ENCODE results near the gene GALNTL6.

Gene GALNTL6

GRCh38 chr4:171889681-171890080 lies 76.5 kb downstream of the GALNTL6 start:
- DNase-seq = no peak

- DNase-seq = no peak
Measured at GRCh38 chr4:171891038-171891437, 77.8 kb downstream of the GALNTL6 start.

DNA sequence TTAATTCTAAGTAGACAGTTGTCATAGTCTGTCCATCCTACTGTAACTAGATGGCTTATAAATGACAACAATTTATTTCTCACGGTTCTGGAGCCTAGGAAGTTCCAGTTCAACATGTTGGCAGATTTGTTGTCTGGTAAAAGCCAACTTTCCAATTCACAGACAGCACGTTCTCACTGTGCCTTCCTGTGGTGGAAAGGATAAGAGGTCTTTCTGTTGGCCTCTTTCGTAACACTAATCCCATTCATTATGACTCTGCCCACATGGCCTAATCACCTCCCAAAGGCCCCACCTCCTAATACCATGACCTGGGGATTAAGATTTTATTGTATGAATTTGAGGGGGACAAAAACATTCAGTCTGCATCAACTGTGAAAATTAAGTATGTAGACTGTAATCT lies 83.2 kb downstream of the GALNTL6 start:
- DNase-seq = no peak

GRCh38 chr4:171919314-171919713 lies 106.1 kb downstream of the GALNTL6 start:
- no peak for DNase-seq

DNA sequence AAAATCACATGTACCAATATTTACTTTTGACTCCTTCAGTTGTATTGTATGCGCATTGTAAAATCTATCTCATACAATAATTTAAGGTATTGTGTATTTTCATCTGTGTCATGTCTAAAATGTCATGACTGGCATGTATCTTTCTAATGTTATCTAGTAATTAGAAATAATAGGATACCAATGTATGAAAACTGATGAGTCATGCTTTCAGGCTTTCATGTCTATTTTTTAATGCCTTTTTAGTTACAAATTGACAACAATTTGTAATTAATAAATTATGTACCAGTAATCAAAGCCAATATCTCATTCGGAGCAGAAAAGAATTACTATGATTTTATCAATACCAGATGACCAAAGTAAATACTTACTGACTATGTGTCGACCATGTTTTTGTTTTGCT lies 107.7 kb downstream of the GALNTL6 start:
- DNase-seq = no peak

DNA sequence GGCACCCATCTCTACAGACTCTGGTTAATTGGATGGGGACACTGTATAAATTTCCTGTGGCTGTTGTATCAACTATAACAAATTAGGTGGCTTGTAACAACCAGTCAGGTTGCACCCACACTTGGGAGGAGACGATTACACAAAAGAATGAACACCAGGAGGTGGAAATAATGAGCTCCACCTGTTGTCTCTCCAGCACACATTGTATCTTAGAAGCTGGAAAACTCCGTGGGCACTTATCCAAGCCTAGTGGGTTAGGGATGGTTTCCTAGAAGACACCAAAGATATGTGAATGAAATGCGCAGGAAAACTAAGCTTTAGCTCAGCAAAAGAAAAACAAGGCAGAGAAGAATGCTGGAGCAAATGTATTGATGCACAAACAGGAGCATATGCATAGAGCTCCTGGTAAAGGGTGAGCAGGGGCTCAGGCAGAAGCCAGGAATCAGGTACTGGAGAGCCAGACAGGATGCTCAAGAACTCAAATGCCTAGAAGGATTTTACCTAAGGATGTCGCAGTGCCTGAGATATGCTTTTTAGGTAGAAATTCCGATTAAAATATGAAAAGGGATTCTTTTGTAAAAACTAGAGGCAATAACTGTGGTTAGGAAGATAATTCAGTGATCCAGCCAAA lies 111.7 kb downstream of the GALNTL6 start:
- DNase-seq = no peak

DNA sequence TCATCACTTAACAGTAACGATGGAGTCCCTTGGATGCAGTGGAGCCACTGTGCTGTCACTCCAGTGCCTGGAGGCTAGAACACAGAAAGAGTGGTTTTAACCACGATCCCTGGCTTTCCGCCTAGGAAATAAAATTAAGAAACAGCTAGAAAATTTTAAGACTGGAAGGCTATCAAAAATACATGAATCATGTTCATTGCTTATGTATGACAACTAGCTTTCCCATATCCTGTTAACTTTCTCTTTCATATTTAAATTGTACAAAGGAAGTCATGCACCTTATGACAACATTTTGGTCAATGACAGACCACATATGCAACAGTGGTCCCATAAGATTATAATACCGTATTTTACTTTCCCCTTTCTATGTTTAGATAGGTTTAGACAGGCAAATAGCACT lies 115.1 kb downstream of the GALNTL6 start:
- no peak for DNase-seq

GRCh38 chr4:171929477-171929876 lies 116.3 kb downstream of the GALNTL6 start:
- no peak for DNase-seq

GRCh38 chr4:171929907-171930306 lies 116.7 kb downstream of the GALNTL6 start:
- DNase-seq = no peak

GRCh38 chr4:171932238-171932637 lies 119.0 kb downstream of the GALNTL6 start:
- DNase-seq = no peak

DNA sequence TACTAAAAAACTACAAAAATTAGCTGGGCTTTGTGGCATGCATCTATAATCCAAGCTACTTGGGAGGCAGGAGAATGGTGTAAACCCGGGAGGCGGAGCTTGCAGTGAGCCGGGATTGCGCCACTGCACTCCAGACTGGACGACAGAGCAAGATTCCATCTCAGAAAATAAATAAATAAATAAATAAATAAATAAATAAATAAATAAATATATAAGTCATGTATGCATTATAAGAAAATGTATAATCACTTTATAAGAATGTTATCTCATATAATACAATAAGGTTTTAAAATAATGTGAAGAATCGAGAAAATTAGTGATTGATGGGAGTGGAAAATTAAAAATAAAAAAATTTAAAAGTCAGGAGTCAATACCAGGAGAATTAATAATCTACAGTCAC lies 127.5 kb downstream of the GALNTL6 start:
- no peak for DNase-seq

GRCh38 chr4:171947400-171947799 lies 134.2 kb downstream of the GALNTL6 start:
- no peak for DNase-seq

DNA sequence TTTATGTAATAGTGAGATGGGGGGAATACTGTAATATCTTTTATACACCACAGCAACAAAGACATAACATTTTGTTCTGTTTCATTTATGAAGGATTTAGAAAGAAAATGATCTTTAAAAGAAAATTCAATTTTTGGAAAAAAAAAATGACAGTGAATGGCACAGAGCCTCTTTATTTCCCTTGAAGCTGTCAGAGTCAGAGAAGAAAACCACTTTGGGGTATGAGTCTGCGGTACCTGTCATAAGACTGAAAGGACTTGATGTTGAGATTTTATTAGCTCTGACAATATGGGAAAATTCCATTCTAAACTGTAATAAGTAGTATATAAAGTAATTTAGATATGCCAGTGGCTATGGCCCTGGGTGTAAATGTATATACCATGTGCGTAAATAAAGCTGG lies 134.8 kb downstream of the GALNTL6 start:
- DNase-seq = no peak

GRCh38 chr4:171954650-171955049 lies 141.4 kb downstream of the GALNTL6 start:
- DNase-seq = peak; percentile 85

- no peak for DNase-seq
Measured at GRCh38 chr4:171956678-171957077, 143.5 kb downstream of the GALNTL6 start.

- DNase-seq = no peak
Measured at GRCh38 chr4:171962110-171962509, 148.9 kb downstream of the GALNTL6 start.

DNA sequence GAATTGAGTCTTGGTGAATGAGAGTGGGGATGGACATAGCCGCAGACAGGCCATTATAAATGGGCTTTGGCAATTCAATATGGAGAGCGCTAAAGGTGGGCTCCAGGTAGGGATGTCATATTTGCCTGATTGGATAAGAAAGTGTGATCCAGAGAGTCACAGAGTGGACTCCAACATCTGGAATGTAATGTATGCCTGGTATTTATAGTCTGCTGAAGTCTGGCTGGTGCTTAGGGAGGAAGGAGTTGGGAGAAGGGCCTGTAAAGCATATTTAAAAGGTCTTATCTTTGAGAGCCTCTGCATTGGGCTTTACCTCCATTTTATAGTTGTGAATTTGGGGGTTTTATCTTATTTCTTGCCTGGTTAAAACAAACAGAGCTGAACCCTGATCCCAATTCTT lies 153.2 kb downstream of the GALNTL6 start:
- no peak for DNase-seq

DNA sequence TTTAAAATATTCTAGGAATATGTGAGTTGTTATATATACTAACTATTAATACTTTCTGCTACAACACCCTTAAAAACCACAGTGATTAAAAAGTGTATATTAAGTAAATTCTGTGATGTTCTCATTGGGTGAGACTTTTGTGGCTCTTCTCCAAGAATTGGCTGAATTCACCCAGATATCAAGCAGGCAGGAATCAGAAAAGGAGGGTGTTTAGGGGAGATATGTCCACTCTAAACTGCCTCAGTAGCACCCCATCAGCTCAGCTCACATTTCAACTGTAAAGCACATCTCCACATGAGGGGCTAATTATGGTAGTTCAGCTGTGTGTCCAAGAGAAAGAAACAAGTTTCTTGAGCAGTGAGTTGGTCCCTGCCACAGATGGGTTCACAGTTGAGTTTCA lies 165.0 kb downstream of the GALNTL6 start:
- DNase-seq = no peak

DNA sequence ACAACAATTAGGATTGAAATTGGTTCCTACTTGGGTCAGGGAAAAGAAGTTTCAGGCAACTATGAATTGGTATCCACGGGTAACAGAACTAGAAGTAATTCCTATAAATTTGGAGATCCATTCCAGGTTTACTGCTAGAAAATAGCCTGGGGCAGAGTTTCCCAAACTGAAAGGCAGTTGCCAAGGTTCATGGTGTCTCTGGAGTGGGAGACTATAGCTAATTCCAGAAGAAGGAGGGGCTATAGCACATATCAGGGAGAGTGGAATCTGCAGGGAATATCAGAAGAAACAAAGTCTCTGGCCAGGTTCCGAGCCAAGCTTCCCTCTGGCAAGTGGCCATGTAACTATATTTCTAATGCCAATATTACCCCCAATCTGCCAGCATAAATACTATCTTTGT lies 166.3 kb downstream of the GALNTL6 start:
- DNase-seq = no peak

- DNase-seq = no peak
Measured at GRCh38 chr4:171981185-171981584, 168.0 kb downstream of the GALNTL6 start.

- no peak for DNase-seq
Measured at GRCh38 chr4:171983935-171984805, 171.0 kb downstream of the GALNTL6 start.

DNA sequence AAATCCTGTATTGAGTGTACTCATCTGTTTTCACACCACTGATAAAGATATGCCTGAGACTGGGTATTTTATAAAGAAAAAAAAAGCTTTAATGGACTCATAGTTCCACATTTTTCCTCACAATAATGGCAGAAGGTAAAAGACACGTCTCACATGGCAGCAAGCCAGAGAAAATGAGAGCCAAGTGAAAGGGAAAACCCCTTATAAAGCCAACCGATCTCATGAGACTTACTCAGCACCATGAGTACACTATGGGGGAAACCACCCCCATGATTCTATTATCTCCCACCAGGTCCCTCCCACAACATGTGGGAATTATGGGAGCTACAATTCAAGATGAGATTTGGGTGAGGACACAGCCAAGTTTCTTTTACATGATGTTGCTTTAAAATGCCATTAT lies 171.9 kb downstream of the GALNTL6 start:
- no peak for DNase-seq

DNA sequence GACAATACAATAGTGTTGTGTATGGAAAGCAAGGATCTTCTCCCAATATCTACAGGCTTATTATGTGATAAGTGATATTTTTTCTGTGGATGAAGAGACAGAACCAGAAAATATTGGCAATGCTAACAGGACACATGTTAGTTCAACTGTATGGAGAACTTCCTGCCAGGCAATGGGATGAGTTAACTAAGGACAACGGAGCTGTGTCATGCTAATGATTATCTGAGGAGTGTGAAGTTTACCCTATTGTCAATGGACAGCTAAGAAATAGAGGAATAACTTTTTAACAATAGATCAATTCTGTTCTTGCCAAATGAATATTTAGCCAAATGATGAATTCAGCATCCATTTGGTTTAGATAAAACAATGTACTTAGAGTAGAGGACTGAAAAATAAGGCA lies 180.0 kb downstream of the GALNTL6 start:
- DNase-seq = no peak

GRCh38 chr4:172007889-172008288 lies 194.7 kb downstream of the GALNTL6 start:
- no peak for DNase-seq

Data from Kasumi-1 (cell line).